ENCODE measurements around the gene PIK3C2B. TPM values are rescaled to one million over a fixed set of nuclear protein-coding genes. Genes with fewer than 3 reads are reported as not detected.

The PIK3C2B gene
- total and polyA plus RNA-seq, 7 donors, result 9.2 to 47.6 (median 17.1) TPM

GRCh38 chr1:204530932-204531331 lies 36.3 kb upstream of the PIK3C2B start:
- H3K4me1 ChIP-seq, result no peaks in the 10 kb centered on the region
- WGBS, 2 donors, result 88 to 99% methylated on average over 1 of the region's 1 CpG
- H3K27me3 ChIP-seq, result no peaks in the 10 kb centered on the region
- no peaks in the 10 kb centered on the region for H3K9me3 ChIP-seq
- H3K36me3 ChIP-seq, result peaks cover 4 to 98% (median 54%) of the 10 kb centered on the region in 4 donors
- intact Hi-C loops (cut with DNase I), result no loop called here
- no peak for DNase-seq
- TF ChIP-seq POLR2A (IDR thresholded peaks at IDR 0.05), result no peak
- TF ChIP-seq POLR2AphosphoS5 (IDR thresholded peaks at IDR 0.05), result no peak
- no peak for TF ChIP-seq EP300 (IDR thresholded peaks at IDR 0.05)
- TF ChIP-seq CTCF (IDR thresholded peaks at IDR 0.05), result no peak
- H3K27ac ChIP-seq, result no peak overlapping the region
- no peak overlapping the region for H3K4me3 ChIP-seq

- intact Hi-C loops (cut with DNase I), result no loop called here
- Histone ChIP-seq H3K9me3 (no peaks in the 10 kb centered on the region), H3K27me3 (no peaks in the 10 kb centered on the region), H3K4me1 (no peaks in the 10 kb centered on the region), H3K4me3 (no peak overlapping the region), H3K27ac (no peak overlapping the region), H3K36me3 (peaks cover 4 to 96% (median 56%) of the 10 kb centered on the region in 4 donors)
- WGBS, 2 donors, result 59 to 81% methylated on average over 7 of the region's 7 CpGs
- DNase-seq, result no peak
- TF ChIP-seq EP300 (IDR thresholded peaks at IDR 0.05), result no peak
- no peak for TF ChIP-seq POLR2A (IDR thresholded peaks at IDR 0.05)
- no peak for TF ChIP-seq CTCF (IDR thresholded peaks at IDR 0.05)
- no peak for TF ChIP-seq POLR2AphosphoS5 (IDR thresholded peaks at IDR 0.05)
These were observed 34.8 kb upstream of the PIK3C2B start for GRCh38 chr1:204529371-204529895.

- H3K27me3 ChIP-seq, result no peaks in the 10 kb centered on the region
- H3K27ac ChIP-seq, result no peak overlapping the region
- H3K4me1 ChIP-seq, result no peaks in the 10 kb centered on the region
- H3K9me3 ChIP-seq, result no peaks in the 10 kb centered on the region
- intact Hi-C loops (cut with DNase I), result no loop called here
- no peak for DNase-seq
- H3K36me3 ChIP-seq, result peaks cover 4 to 88% (median 49%) of the 10 kb centered on the region in 4 donors
- TF ChIP-seq EP300 (IDR thresholded peaks at IDR 0.05) (no peak), POLR2A (IDR thresholded peaks at IDR 0.05) (no peak), CTCF (IDR thresholded peaks at IDR 0.05) (no peak), POLR2AphosphoS5 (IDR thresholded peaks at IDR 0.05) (no peak)
- 89 to 92% methylated on average over 8 of the region's 8 CpGs for WGBS, 2 donors
- no peak overlapping the region for H3K4me3 ChIP-seq
These were observed 34.1 kb upstream of the PIK3C2B start for GRCh38 chr1:204528677-204529076.

GRCh38 chr1:204528241-204528640 lies 33.6 kb upstream of the PIK3C2B start:
- no peak for DNase-seq
- H3K36me3 ChIP-seq, result peaks cover 4 to 84% (median 48%) of the 10 kb centered on the region in 4 donors
- intact Hi-C loops (cut with DNase I), result no loop called here
- no peaks in the 10 kb centered on the region for H3K27me3 ChIP-seq
- H3K4me1 ChIP-seq, result no peaks in the 10 kb centered on the region
- H3K9me3 ChIP-seq, result no peaks in the 10 kb centered on the region
- H3K27ac ChIP-seq, result no peak overlapping the region
- 94 to 96% methylated on average over 5 of the region's 5 CpGs for WGBS, 2 donors
- H3K4me3 ChIP-seq, result no peak overlapping the region
- no peak for TF ChIP-seq POLR2A (IDR thresholded peaks at IDR 0.05)
- TF ChIP-seq EP300 (IDR thresholded peaks at IDR 0.05), result no peak
- no peak for TF ChIP-seq CTCF (IDR thresholded peaks at IDR 0.05)
- TF ChIP-seq POLR2AphosphoS5 (IDR thresholded peaks at IDR 0.05), result no peak

- Histone ChIP-seq H3K9me3 (no peaks in the 10 kb centered on the region), H3K4me3 (no peak overlapping the region), H3K27me3 (no peaks in the 10 kb centered on the region), H3K27ac (no peak overlapping the region), H3K4me1 (peaks cover 0 to 16% (median 9%) of the 10 kb centered on the region in 4 donors), H3K36me3 (peaks cover 4 to 51% (median 34%) of the 10 kb centered on the region in 4 donors)
- TF ChIP-seq POLR2AphosphoS5 (IDR thresholded peaks at IDR 0.05) (no peak), EP300 (IDR thresholded peaks at IDR 0.05) (no peak), CTCF (IDR thresholded peaks at IDR 0.05) (no peak), POLR2A (IDR thresholded peaks at IDR 0.05) (no peak)
- DNase-seq, result no peak
- 89% methylated on average over 3 of the region's 3 CpGs for WGBS, 2 donors
- intact Hi-C loops (cut with DNase I), result no loop called here
These were observed 30.4 kb upstream of the PIK3C2B start for GRCh38 chr1:204524986-204525385.

Measured in sigmoid colon (tissue), 7 donors.